Measurements from ENCODE around the gene ZNF669. TPM values are rescaled to one million over a fixed set of nuclear protein-coding genes. Genes with fewer than 3 reads are reported as not detected.
"Not testable (repeated sequence)": the region's sequence is repeated elsewhere in the genome, so short reads cannot be mapped to it uniquely, and the experiment has no call there.

Gene ZNF669
- total RNA-seq (ENCODE audit: low replicate concordance), result 19.8 and 21.3 TPM in 2 replicates
- long read RNA-seq, transcript ZNF669-204 (4 exons, 1,718 nt), result major isoform, 34 of 51 reads
- long read RNA-seq, transcript ZNF669-201 (4 exons, 1,951 nt), result minor isoform, 5 of 51 reads
- long read RNA-seq, partial matches to known transcripts, result 5 of 51 reads
- long read RNA-seq, other reads (novel, unspliced or antisense), result 4 of 51 reads

DNA sequence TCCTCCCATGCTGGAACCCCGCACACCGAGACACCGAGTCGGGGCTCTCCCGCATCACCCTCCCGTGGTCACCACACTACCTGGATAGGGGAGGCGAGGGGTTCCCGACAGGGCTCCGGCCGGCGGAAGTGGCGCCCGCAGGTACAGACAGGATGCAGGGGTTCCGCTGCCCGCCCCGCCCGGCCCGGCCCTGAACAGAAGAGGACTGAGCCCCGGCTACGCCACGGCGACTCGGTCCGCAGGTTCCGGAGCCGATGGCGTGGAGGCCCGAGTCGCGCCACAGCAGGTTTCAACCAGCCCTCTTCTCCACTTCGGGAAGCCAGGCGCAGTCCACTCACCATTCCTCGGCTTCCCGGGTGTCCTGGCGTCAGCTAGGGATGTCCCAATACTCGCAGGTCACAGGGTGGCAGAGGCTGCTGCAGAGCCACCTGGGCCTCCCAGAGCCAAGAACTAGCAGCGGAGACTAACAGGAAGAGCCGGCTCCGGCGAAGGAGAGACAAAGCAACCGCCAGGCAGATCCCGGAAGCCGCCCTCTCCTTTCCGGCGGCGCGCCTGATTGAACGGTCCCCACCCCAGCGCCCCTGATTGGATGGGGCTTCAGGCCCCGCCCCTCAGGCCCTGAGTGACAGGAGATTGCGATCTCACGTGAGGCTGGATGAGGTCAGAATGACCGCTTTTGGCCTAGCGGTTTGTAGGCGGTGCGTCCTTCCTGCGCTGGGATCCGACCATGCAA lies at the start of gene ZNF669:
Gene ZNF669, minus strand, starts transcription at position 498 of the 733 bp plus-strand sequence. Its CDS starts 157 bp downstream, at position 341.
- TF ChIP-seq, protein P1, sequence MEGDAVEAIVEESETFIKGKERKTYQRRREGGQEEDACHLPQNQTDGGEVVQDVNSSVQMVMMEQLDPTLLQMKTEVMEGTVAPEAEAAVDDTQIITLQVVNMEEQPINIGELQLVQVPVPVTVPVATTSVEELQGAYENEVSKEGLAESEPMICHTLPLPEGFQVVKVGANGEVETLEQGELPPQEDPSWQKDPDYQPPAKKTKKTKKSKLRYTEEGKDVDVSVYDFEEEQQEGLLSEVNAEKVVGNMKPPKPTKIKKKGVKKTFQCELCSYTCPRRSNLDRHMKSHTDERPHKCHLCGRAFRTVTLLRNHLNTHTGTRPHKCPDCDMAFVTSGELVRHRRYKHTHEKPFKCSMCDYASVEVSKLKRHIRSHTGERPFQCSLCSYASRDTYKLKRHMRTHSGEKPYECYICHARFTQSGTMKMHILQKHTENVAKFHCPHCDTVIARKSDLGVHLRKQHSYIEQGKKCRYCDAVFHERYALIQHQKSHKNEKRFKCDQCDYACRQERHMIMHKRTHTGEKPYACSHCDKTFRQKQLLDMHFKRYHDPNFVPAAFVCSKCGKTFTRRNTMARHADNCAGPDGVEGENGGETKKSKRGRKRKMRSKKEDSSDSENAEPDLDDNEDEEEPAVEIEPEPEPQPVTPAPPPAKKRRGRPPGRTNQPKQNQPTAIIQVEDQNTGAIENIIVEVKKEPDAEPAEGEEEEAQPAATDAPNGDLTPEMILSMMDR (conservative IDR thresholded peaks at IDR 0.05), result no peak
- Mint-ChIP-seq H3K27me3 (no peaks in the 10 kb centered on the region), H3K36me3 (peaks cover 33% of the 10 kb centered on the region), H3K4me1 (ENCODE audit: unreplicated experiment) (peaks cover 16% of the 10 kb centered on the region), H3K27ac (peak within 1 kb of the TSS; percentile 92), H3K9me3 (peaks cover 3% of the 10 kb centered on the region), H3K4me3 (peak within 1 kb of the TSS; percentile 87)
- peak; percentile 96 for DNase-seq (ENCODE audit: extremely low spot score, unreplicated experiment)

DNA sequence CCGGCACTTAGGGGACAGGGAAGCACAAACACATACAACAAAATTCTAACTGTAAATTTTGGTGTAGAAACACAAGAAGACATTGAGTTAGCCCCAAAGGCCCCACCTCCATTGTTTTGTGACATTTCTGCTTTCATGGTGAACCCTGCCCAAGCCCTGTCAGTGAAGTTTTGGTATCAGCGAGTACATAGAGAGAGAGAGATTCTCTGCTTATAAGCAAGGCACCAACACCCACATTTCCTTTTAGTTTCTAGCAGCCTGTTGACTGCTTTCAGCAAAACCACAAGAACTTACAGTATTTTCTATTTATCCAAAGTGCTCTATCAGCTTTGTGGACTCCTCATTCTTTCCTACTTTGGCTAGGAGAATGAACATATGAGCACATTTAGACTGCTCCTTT lies 43.6 kb upstream of the ZNF669 start:
- Mint-ChIP-seq H3K36me3 (peaks cover 65% of the 10 kb centered on the region), H3K4me3 (no peak overlapping the region), H3K9me3 (peaks cover 27% of the 10 kb centered on the region), H3K4me1 (ENCODE audit: unreplicated experiment) (no peaks in the 10 kb centered on the region), H3K27me3 (no peaks in the 10 kb centered on the region), H3K27ac (no peak overlapping the region)
- TF ChIP-seq, protein P1 (conservative IDR thresholded peaks at IDR 0.05), result no peak
- DNase-seq (ENCODE audit: extremely low spot score, unreplicated experiment), result no peak

DNA sequence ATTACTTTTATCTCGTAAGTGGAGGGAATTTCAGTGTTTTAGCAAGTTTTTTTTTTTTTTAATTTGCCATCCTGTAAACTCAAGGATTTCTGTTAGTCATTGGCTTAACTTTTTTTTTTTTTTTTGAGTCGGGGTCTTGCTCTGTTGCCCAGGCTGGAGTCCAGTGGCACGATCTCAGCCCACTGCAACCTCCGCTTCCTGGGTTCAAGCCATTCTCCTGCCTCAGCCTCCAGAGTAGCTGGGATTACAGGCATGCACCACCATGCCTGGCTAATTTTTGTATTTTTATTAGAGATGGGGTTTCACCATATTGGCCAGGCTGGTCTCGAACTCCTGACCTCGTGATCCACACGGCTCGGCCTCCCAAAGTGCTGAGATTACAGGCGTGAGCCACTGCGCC lies 43.0 kb upstream of the ZNF669 start:
- H3K4me3 Mint-ChIP-seq; DNase-seq (ENCODE audit: extremely low spot score, unreplicated experiment); H3K4me1 Mint-ChIP-seq (ENCODE audit: unreplicated experiment); H3K27ac Mint-ChIP-seq; H3K27me3 Mint-ChIP-seq: not testable (repeated sequence)
- H3K9me3 Mint-ChIP-seq, result peaks cover 27% of the 10 kb centered on the region
- H3K36me3 Mint-ChIP-seq, result peaks cover 64% of the 10 kb centered on the region

DNA sequence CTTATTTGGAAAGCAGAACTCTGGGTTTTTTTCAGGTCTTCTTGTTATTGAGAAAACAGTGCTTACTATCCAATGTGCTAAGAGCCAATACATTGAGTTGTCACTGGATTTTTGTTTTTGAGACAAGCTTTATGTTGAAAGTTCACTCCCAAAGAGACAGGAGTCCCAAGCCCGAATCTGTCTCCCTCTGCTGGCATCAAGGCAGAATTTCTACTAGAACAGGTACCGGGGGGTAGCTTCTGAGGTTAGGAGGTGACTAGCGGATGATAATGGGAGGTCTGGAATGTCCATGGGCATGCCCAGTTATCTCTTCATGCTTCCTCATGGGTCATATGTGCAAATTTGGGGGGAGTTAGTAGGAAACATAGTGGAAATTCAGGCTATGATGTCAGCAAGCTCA lies 42.5 kb upstream of the ZNF669 start:
- Mint-ChIP-seq H3K27me3 (no peaks in the 10 kb centered on the region), H3K4me3 (no peak overlapping the region), H3K36me3 (peaks cover 63% of the 10 kb centered on the region), H3K9me3 (peaks cover 27% of the 10 kb centered on the region), H3K27ac (no peak overlapping the region), H3K4me1 (ENCODE audit: unreplicated experiment) (no peaks in the 10 kb centered on the region)
- TF ChIP-seq, protein P1 (conservative IDR thresholded peaks at IDR 0.05), result peak; percentile 30
- DNase-seq (ENCODE audit: extremely low spot score, unreplicated experiment), result no peak

DNA sequence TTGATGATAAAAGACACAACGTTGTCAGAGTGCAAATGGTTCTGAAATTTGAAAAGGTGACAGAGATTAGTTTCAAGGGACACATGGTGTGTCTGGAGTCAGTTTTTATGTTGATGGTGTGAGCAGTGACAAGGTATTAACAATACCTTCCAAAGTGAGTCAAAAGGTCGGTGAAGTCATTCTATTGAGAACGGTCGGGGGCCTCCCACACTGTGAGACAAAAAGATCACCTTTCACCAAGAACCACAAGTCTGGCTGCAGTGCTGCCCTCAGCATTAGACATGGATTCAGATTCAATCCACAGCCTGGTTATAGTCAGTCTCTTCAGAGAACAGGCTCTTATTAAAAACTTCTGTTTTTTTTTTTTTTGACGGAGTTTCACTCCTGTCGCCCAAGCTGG lies 41.1 kb upstream of the ZNF669 start:
- Mint-ChIP-seq H3K4me3 (no peak overlapping the region), H3K27ac (no peak overlapping the region), H3K9me3 (peaks cover 31% of the 10 kb centered on the region), H3K27me3 (no peaks in the 10 kb centered on the region), H3K36me3 (peaks cover 61% of the 10 kb centered on the region), H3K4me1 (ENCODE audit: unreplicated experiment) (no peaks in the 10 kb centered on the region)
- DNase-seq (ENCODE audit: extremely low spot score, unreplicated experiment), result no peak
- TF ChIP-seq, protein P1 (conservative IDR thresholded peaks at IDR 0.05), result no peak

DNA sequence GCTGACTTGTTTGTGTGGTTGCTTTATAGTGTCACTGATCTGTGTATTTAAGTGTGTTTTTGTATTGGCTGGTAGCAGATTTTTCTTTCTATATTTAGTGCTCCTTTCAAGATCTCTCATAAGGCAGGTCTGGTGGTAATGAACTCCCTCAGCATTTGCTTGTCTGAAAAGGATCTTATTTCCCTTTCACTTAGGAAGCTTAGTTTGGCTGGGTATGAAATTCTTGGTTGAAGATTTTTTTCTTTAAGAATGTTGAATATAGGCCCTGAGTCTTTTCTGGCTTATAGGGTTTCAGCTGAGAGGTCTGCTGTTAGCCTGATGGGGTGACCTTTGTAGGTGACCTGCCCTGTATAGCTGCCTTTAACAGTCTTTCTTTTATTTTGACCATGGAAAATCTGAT lies 35.4 kb upstream of the ZNF669 start:
- Mint-ChIP-seq H3K9me3 (peaks cover 44% of the 10 kb centered on the region), H3K36me3 (peaks cover 61% of the 10 kb centered on the region)
- not testable (repeated sequence) for H3K4me3 Mint-ChIP-seq; DNase-seq (ENCODE audit: extremely low spot score, unreplicated experiment); H3K27ac Mint-ChIP-seq; H3K4me1 Mint-ChIP-seq (ENCODE audit: unreplicated experiment); H3K27me3 Mint-ChIP-seq

Data from type B pancreatic cell (in vitro differentiated cells).